H9 (cell line): ENCODE data around the gene VPS16. TPM values are rescaled to one million over a fixed set of nuclear protein-coding genes. Genes with fewer than 3 reads are reported as not detected.

Experiments used
- DNase-seq: peaks from one replicate; pipeline ENCODE4 v3.0.0-alpha.2; 2017
- H2AFZ ChIP-seq: one replicate; pipeline ENCODE4 v1.6.1; 2013; ENCODE audit warnings: mild to moderate bottlenecking, low read length, control low read depth, moderate library complexity
- H2AK5ac ChIP-seq: 2 replicates; pipeline ENCODE4 v1.6.1; 2013; ENCODE audit warnings: low read length, control low read depth, mixed read lengths; ENCODE audit not compliant: insufficient read length
- H2BK120ac ChIP-seq: one replicate; pipeline ENCODE4 v1.6.1; 2013; ENCODE audit warnings: low read depth, mild to moderate bottlenecking, low read length, control low read depth, inconsistent platforms; ENCODE audit not compliant: poor library complexity, severe bottlenecking
- H2BK12ac ChIP-seq: 2 replicates; pipeline ENCODE4 v1.6.1; 2013; ENCODE audit warnings: low read length, control low read depth, mixed read lengths, low read depth; ENCODE audit not compliant: insufficient read length
- H2BK15ac ChIP-seq: 2 replicates; pipeline ENCODE4 v1.6.1; 2013; ENCODE audit warnings: low read depth, low read length, control low read depth
- H2BK20ac ChIP-seq: one replicate; pipeline ENCODE4 v1.6.1; 2013; ENCODE audit warnings: low read depth, mild to moderate bottlenecking, low read length, control low read depth, inconsistent platforms; ENCODE audit not compliant: poor library complexity, severe bottlenecking
- H2BK5ac ChIP-seq: 2 replicates; pipeline ENCODE4 v1.6.1; 2013; ENCODE audit warnings: low read length, control low read depth, mixed read lengths; ENCODE audit not compliant: insufficient read length
- H3K14ac ChIP-seq: 2 replicates; pipeline ENCODE4 v1.6.1; 2013; ENCODE audit warnings: low read length, control low read depth; ENCODE audit not compliant: insufficient read depth
- H3K18ac ChIP-seq: 2 replicates; pipeline ENCODE4 v1.6.1; 2013; ENCODE audit warnings: low read depth, mild to moderate bottlenecking, mixed read lengths, low read length, control low read depth; ENCODE audit not compliant: insufficient read length
- H3K23ac ChIP-seq: 2 replicates; pipeline ENCODE4 v1.6.1; 2013; ENCODE audit warnings: low read length, control low read depth, mixed read lengths, low read depth; ENCODE audit not compliant: insufficient read length
- H3K23me2 ChIP-seq: 2 replicates; pipeline ENCODE4 v1.6.1; 2013; ENCODE audit warnings: low read depth, mild to moderate bottlenecking, mixed read lengths, low read length, control low read depth; ENCODE audit not compliant: insufficient read length, poor library complexity, severe bottlenecking
- H3K27ac ChIP-seq: 2 replicates; pipeline ENCODE4 v1.5.1; 2013; ENCODE audit warnings: low read length, control low read depth, mixed read lengths, low read depth; ENCODE audit not compliant: insufficient read length
- H3K27me3 ChIP-seq: 2 replicates; pipeline ENCODE4 v1.6.1; 2013; ENCODE audit warnings: low read length, control low read depth, inconsistent platforms; ENCODE audit not compliant: insufficient read depth
- H3K4ac ChIP-seq: 2 replicates; pipeline ENCODE4 v1.6.1; 2013; ENCODE audit warnings: low read depth, mild to moderate bottlenecking, control low read depth, inconsistent platforms, low read length, moderate library complexity
- H3K4me1 ChIP-seq: 2 replicates; pipeline ENCODE4 v1.6.1; 2013; ENCODE audit warnings: low read length, control low read depth, inconsistent platforms; ENCODE audit not compliant: insufficient read depth
- H3K4me2 ChIP-seq: 2 replicates; pipeline ENCODE4 v1.6.1; 2013; ENCODE audit warnings: low read length, control low read depth, mixed read lengths; ENCODE audit not compliant: insufficient read length, insufficient read depth
- H3K56ac ChIP-seq: 2 replicates; pipeline ENCODE4 v1.6.1; 2013; ENCODE audit warnings: low read depth, mild to moderate bottlenecking, mixed read lengths, low read length, control low read depth; ENCODE audit not compliant: insufficient read length
- H3K79me1 ChIP-seq: 2 replicates; pipeline ENCODE4 v1.6.1; 2013; ENCODE audit warnings: low read depth, mild to moderate bottlenecking, moderate library complexity, low read length, control low read depth, inconsistent platforms; ENCODE audit not compliant: insufficient read depth, poor library complexity, severe bottlenecking
- H3K79me2 ChIP-seq: 2 replicates; pipeline ENCODE4 v1.6.1; 2013; ENCODE audit warnings: low read length, control low read depth, inconsistent platforms; ENCODE audit not compliant: insufficient read depth
- H3K9ac ChIP-seq: 2 replicates; pipeline ENCODE4 v1.6.1; 2013; ENCODE audit warnings: low read length, control low read depth, mixed read lengths; ENCODE audit not compliant: insufficient read length; ENCODE audit errors: extremely low read depth
- H3K9me3 ChIP-seq: one replicate; pipeline ENCODE4 v1.6.1; 2013; ENCODE audit warnings: low read depth, low read length, inconsistent platforms; ENCODE audit not compliant: control insufficient read depth
- H3T11ph ChIP-seq: one replicate; pipeline ENCODE4 v1.6.1; 2013; ENCODE audit warnings: mild to moderate bottlenecking, low read length, control low read depth, inconsistent platforms
- H4K20me1 ChIP-seq: one replicate; pipeline ENCODE4 v1.6.1; 2013; ENCODE audit not compliant: control insufficient read depth, insufficient read length, insufficient read depth
- H4K5ac ChIP-seq: 2 replicates; pipeline ENCODE4 v1.6.1; 2013; ENCODE audit warnings: low read depth, mild to moderate bottlenecking, mixed read lengths, low read length, control low read depth; ENCODE audit not compliant: insufficient read length
- H4K8ac ChIP-seq: replicated peaks from 2 replicates; pipeline ENCODE4 v1.6.1; 2013; ENCODE audit warnings: low read length, control low read depth, mixed read lengths, low read depth; ENCODE audit not compliant: insufficient read length
- H4K91ac ChIP-seq: 2 replicates; pipeline ENCODE4 v1.6.1; 2013; ENCODE audit warnings: low read depth, mild to moderate bottlenecking, moderate library complexity, mixed read lengths, low read length, control low read depth; ENCODE audit not compliant: insufficient read length
- H3K27ac Mint-ChIP-seq, 3 experiments: 2 replicates in 2 of 3; 3 replicates in 1 of 3; pipeline ENCODE4 v1.8.0; 2020 to 2021; ENCODE audit warnings: mixed read lengths in 3 of 3, mild to moderate bottlenecking in 1 of 3, moderate library complexity in 1 of 3
- H3K27me3 Mint-ChIP-seq: 2 replicates; pipeline ENCODE4 v1.8.0; 2021; ENCODE audit warnings: low read depth, mild to moderate bottlenecking, moderate library complexity, mixed read lengths
- H3K36me3 Mint-ChIP-seq, 3 experiments: 2 replicates in 2 of 3; 3 replicates in 1 of 3; pipeline ENCODE4 v1.8.0; 2020 to 2021; ENCODE audit warnings: low read depth in 3 of 3, mixed read lengths in 3 of 3; ENCODE audit not compliant: insufficient read depth in 1 of 3
- H3K4me1 Mint-ChIP-seq, 2 experiments: 2 replicates each; pipeline ENCODE4 v1.8.0; 2020; ENCODE audit warnings: mixed read lengths in 2 of 2
- H3K4me3 Mint-ChIP-seq, 2 experiments: 2 replicates in 1 of 2; 3 replicates in 1 of 2; pipeline ENCODE4 v1.8.0; 2020 to 2021; ENCODE audit warnings: mild to moderate bottlenecking in 2 of 2, mixed read lengths in 2 of 2, moderate library complexity in 1 of 2
- H3K9me3 Mint-ChIP-seq, 2 experiments: 2 replicates in 1 of 2; 3 replicates in 1 of 2; pipeline ENCODE4 v1.8.0; 2020; ENCODE audit warnings: mild to moderate bottlenecking in 2 of 2, mixed read lengths in 2 of 2, moderate library complexity in 1 of 2
- CTCF ChIP-seq: fragments of 200-600 bp; sonication (generic); conservative IDR thresholded peaks from 3 replicates; pipeline ENCODE4 v1.8.0; 2021; ENCODE audit warnings: antibody characterized with exemption, mild to moderate bottlenecking
- WGBS: extraction: QIAGEN DNeasy Blood & Tissue Kit; methylation state at CpG from one replicate; pipeline ENCODE4 v1.1.7; 2013; ENCODE audit warnings: missing lambda C conversion rate, low lambda C conversion rate, mixed read lengths; ENCODE audit not compliant: insufficient read length; ENCODE audit errors: extremely low coverage; 5-methylcytosine and 5-hydroxymethylcytosine counted together
- total RNA-seq: library from RNA; stranded (reverse); gene quantifications from 2 replicates; pipeline ENCODE4 v1.2.1, GENCODE V29; 2021

VPS16 gene
- total RNA-seq, 1 experiment from 2014 or later, result 32.1 TPM

- H3K4me2 ChIP-seq, result no peak overlapping the region
Observed at GRCh38 chr20:2899243-2899642, 58.7 kb downstream of the VPS16 start.

More at GRCh38 chr20:2899243-2899642, 58.7 kb downstream of the VPS16 start:
- H3K56ac ChIP-seq, result no peak overlapping the region
- H2BK12ac ChIP-seq, result no peak overlapping the region
- Mint-ChIP-seq H3K36me3 (peaks cover 6 to 25% (median 13%) of the 10 kb centered on the region in 3 experiments), H3K27ac (no peak overlapping the region), H3K27me3 (no peaks in the 10 kb centered on the region), H3K9me3 (peaks cover 7 to 16% of the 10 kb centered on the region in 2 experiments; a peak in 4 of 5 replicates), H3K4me1 (no peaks in the 10 kb centered on the region), H3K4me3 (no peak overlapping the region)
- H3K27ac ChIP-seq, result no peak overlapping the region
- no peak overlapping the region for H2BK120ac ChIP-seq
- H3K4me1 ChIP-seq, result no peaks in the 10 kb centered on the region
- no peaks in the 10 kb centered on the region for H4K20me1 ChIP-seq
- H2BK5ac ChIP-seq, result no peak overlapping the region
- no peak for DNase-seq
- H2AK5ac ChIP-seq, result no peak overlapping the region
- WGBS, result no CpG with 5 or more reads among the region's 3 CpGs
- H3K4ac ChIP-seq, result no peak overlapping the region
- H3K9ac ChIP-seq, result no peak overlapping the region
- H3K9me3 ChIP-seq, result no peaks in the 10 kb centered on the region
- peaks cover 2% of the 10 kb centered on the region; the same call in 1 of the 2 replicates for H3K79me2 ChIP-seq
- peaks cover 2% of the 10 kb centered on the region for H3K79me1 ChIP-seq
- no peak overlapping the region for H2BK15ac ChIP-seq
- no peak overlapping the region for H3T11ph ChIP-seq
- H3K18ac ChIP-seq, result no peak overlapping the region
- no peak overlapping the region for H3K14ac ChIP-seq
- H4K91ac ChIP-seq, result no peak overlapping the region
- no peak overlapping the region for H2AFZ ChIP-seq
- H4K8ac ChIP-seq, result no peak overlapping the region
- H3K23me2 ChIP-seq, result no peaks in the 10 kb centered on the region
- H3K23ac ChIP-seq, result no peak overlapping the region
- TF ChIP-seq CTCF, result no peak
- no peak overlapping the region for H2BK20ac ChIP-seq
- no peak overlapping the region for H4K5ac ChIP-seq
- no peaks in the 10 kb centered on the region for H3K27me3 ChIP-seq
